GM12878 (cell line): ENCODE measurements around the gene ADARB1. TPM values are rescaled to one million over a fixed set of nuclear protein-coding genes. Genes with fewer than 3 reads are reported as not detected.

ENCODE experiments used
- ATAC-seq: fragments of 200-7000 bp; cut with Tn5 transposase; 3 replicates; pipeline ENCODE4 v1.9.1; 2020; ENCODE audit warnings: mild to moderate bottlenecking, moderate library complexity
- BruUV-seq: library from RNA; stranded (reverse); fragments of 400-500 nt; replicated peaks from 2 replicates; lab custom pipeline; 2021; lab: Mats Ljungman, UMichigan
- CTCF ChIA-PET: fragments of 300-600 bp; sonication (Branson Sonifier 250); formaldehyde crosslinking; extraction: SDS; loops from one replicate; lab custom pipeline; 2021; ENCODE audit warnings: inconsistent platforms; lab: Yijun Ruan, JAX
- POLR2A ChIA-PET: fragments of 350-600 bp; formaldehyde crosslinking; extraction: SDS; loops from one replicate; lab custom pipeline; 2021; ENCODE audit warnings: inconsistent platforms; lab: Charles Lee
- RAD21 ChIA-PET: fragments of 300-600 bp; sonication (Branson Sonifier 250); formaldehyde crosslinking; loops from one replicate; lab custom pipeline; 2023; ENCODE audit warnings: antibody characterized with exemption; ENCODE audit not compliant: unreplicated experiment; lab: Charles Lee
- SMC1A ChIA-PET: fragments of 300-600 bp; sonication (Branson Sonifier 250); formaldehyde crosslinking; loops from one replicate; lab custom pipeline; 2023; ENCODE audit not compliant: unreplicated experiment, uncharacterized antibody; lab: Charles Lee
- DNase-seq: peaks from one replicate; pipeline ENCODE4 v3.0.0-alpha.2; 2011; ENCODE audit warnings: low read depth, low spot score
- FAIRE-seq: peaks from 3 replicates; lab custom pipeline; 2011; peaks lifted over from hg19 to GRCh38; lab: Jason Lieb, UNC
- H2AFZ ChIP-seq: 2 replicates; pipeline ENCODE4 v1.6.0; 2011; ENCODE audit warnings: low read depth, low read length, control low read depth; ENCODE audit not compliant: control insufficient read depth
- H3K27ac ChIP-seq: 2 replicates; pipeline ENCODE4 v1.5.1; 2011; ENCODE audit warnings: control low read depth; ENCODE audit not compliant: control insufficient read depth, insufficient read depth
- H3K27me3 ChIP-seq, 2 experiments: replicated peaks in 1 of 2; 2 replicates each; pipeline versions ENCODE4 v1.6.0 to v1.6.1; 2011; ENCODE audit warnings: low read length in 1 of 2; ENCODE audit not compliant: control insufficient read depth in 2 of 2, insufficient read depth in 2 of 2
- H3K36me3 ChIP-seq, 2 experiments: 2 replicates each; pipeline ENCODE4 v1.5.1; 2011; ENCODE audit warnings: low read length in 1 of 2; ENCODE audit not compliant: control insufficient read depth in 2 of 2, insufficient read depth in 2 of 2
- H3K4me1 ChIP-seq: 2 replicates; pipeline ENCODE4 v1.6.1; 2011; ENCODE audit warnings: mild to moderate bottlenecking, low read length, moderate library complexity, mixed read lengths; ENCODE audit not compliant: control insufficient read depth, insufficient read depth
- H3K4me2 ChIP-seq: 2 replicates; pipeline ENCODE4 v1.6.0; 2011; ENCODE audit warnings: control low read depth; ENCODE audit not compliant: control insufficient read depth, insufficient read depth
- H3K4me3 ChIP-seq: fragments of 200-600 bp; sonication (generic); 2 replicates; pipeline ENCODE4 v1.5.1; 2016
- H3K79me2 ChIP-seq: 2 replicates; pipeline ENCODE4 v1.6.0; 2011; ENCODE audit warnings: low read length; ENCODE audit not compliant: control insufficient read depth, insufficient read depth
- H3K9ac ChIP-seq: 2 replicates; pipeline ENCODE4 v1.8.0; 2011; ENCODE audit warnings: low read length, control low read depth, mixed read lengths; ENCODE audit not compliant: control insufficient read depth, insufficient read depth
- H3K9me3 ChIP-seq: replicated peaks from 3 replicates; pipeline ENCODE4 v1.5.1; 2011; ENCODE audit warnings: mild to moderate bottlenecking, low read length; ENCODE audit not compliant: control insufficient read depth, insufficient read depth
- H4K20me1 ChIP-seq: 2 replicates; pipeline ENCODE4 v1.6.0; 2011; ENCODE audit not compliant: control insufficient read depth, insufficient read depth
- CHD4 ChIP-seq: fragments of 200-600 bp; sonication (generic); IDR thresholded peaks from 2 replicates; pipeline ENCODE4 v1.6.1; 2016; ENCODE audit warnings: mild to moderate bottlenecking
- MYB ChIP-seq: fragments of 150-350 bp; IDR thresholded peaks from 2 replicates; pipeline ENCODE4 v1.6.1; 2014; ENCODE audit warnings: mild to moderate bottlenecking, low read depth, low read length, borderline replicate concordance
- SMC3 ChIP-seq: IDR thresholded peaks from 2 replicates; pipeline ENCODE4 v1.6.1; 2011; ENCODE audit warnings: low read length, improper control_type of control experiment, borderline replicate concordance
- ZNF274 ChIP-seq: IDR thresholded peaks from one replicate; pipeline ENCODE4 v1.8.0; 2011; ENCODE audit not compliant: insufficient read length, insufficient read depth
- ZSCAN29 ChIP-seq: fragments of 450-650 bp; IDR thresholded peaks from 2 replicates; pipeline ENCODE4 v1.6.1; 2017; ENCODE audit warnings: mild to moderate bottlenecking, moderate library complexity
- WGBS: methylation state at CpG from one replicate; pipeline ENCODE4 v1.1.6; 2016; ENCODE audit warnings: low lambda C conversion rate; ENCODE audit not compliant: insufficient replicate concordance, insufficient coverage; ENCODE audit errors: missing lambda C conversion rate; 5-methylcytosine and 5-hydroxymethylcytosine counted together
- in situ Hi-C: fragments of 300-500 bp; cut with MboI; formaldehyde crosslinking; loops from 9 replicates; pipeline ENCODE4 v1.14.3; 2018; ENCODE audit warnings: mixed read lengths
- intact Hi-C: fragments of 100-400 bp; cut with micrococcal nuclease; formaldehyde crosslinking; loops from one replicate; pipeline ENCODE4 v1.14.2; 2022; ENCODE audit not compliant: unreplicated experiment
- polyA plus RNA-seq, 11 experiments: library from polyadenylated mRNA; depleted of rRNA in 4 of 11; unstranded in 6 of 11; stranded (reverse) in 5 of 11; fragments of >200 nt; fragmentation: Nextera tagmentation in 4 of 11; fragmentation: Illumina TruSeq in 1 of 11; extraction: Ambion mirVana in 4 of 11; extraction: Trizol in 1 of 11; gene quantifications; 1 replicate in 1 of 11; 2 replicates in 10 of 11; pipeline versions ENCODE4 v1.2.1 to v1.2.3, GENCODE V29; 2011 to 2016; ENCODE audit warnings: inconsistent platforms in 2 of 11, missing spikeins in 2 of 11, low read depth in 1 of 11
- total RNA-seq, 4 experiments: library from RNA; depleted of rRNA in 3 of 4; stranded (reverse); fragments of >200 nt in 3 of 4; fragmentation: Illumina TruSeq in 1 of 4; extraction: Trizol in 1 of 4; gene quantifications; 2 replicates each; pipeline versions ENCODE4 v1.2.1 to v1.2.3, GENCODE V29; 2013 to 2021
- TF ChIP-seq, protein P1 (sequence below): fragments of 150-350 bp; IDR thresholded peaks from 2 replicates; pipeline ENCODE4 v1.6.1; 2016; ENCODE audit warnings: low read depth, low read length
- TF ChIP-seq, protein P2 (sequence below): IDR thresholded peaks from 2 replicates; pipeline ENCODE4 v1.6.1; 2012; ENCODE audit warnings: improper control_type of control experiment, low read depth, low read length; ENCODE audit not compliant: insufficient replicate concordance

The ADARB1 gene
- total and polyA plus RNA-seq, 10 of the 15 experiments (the other 5 are each of a cell fraction or from before 2014, with no cell fraction given) = 5.7 to 61.7 (median 25.3) TPM

DNA sequence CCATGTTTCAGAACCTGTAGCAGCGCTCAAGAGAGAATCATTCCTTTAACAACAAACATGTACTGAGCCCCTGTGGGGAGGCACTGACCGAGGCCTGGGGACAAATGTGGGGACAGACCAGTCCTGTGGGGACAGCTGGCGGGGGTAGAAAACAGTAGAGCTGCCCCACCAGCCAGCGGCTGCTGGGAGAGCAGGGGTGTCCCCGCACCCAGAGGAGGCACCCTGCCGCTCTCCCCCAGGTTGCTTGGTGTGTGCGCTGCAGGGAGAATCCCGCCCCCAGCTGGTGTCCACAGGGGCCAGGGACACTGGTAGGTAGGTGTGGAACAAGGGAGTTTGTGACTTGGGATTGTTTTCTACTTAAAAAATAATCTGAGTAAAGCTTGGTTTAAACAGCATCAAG lies 62.1 kb downstream of the ADARB1 start:
- peaks cover 0 to under 1% of the 10 kb centered on the region in 2 experiments; a peak in 1 of 4 replicates for H3K27me3 ChIP-seq
- intact Hi-C loops (loop anchor here (2.0 to 10.0 kb wide), 2 partner anchors 38 to 332 kb away; partner anchors contain the start of gene UBE2G2), in situ Hi-C loops (loop anchor here (5.0 kb wide), 1 partner anchor 681 kb away; no protein-coding TSS in a partner anchor)
- DNase-seq = no peak
- H2AFZ ChIP-seq = no peak overlapping the region
- H3K4me2 ChIP-seq = no peak overlapping the region
- SMC1A ChIA-PET = interaction anchor here (0.7 to 4.1 kb wide), 22 partner anchors 7 to 194 kb away, joined by 3 to 48 read pairs (median 6); no protein-coding TSS in a partner anchor
- H3K9ac ChIP-seq = no peak overlapping the region
- no peaks in the 10 kb centered on the region for H3K79me2 ChIP-seq
- POLR2A ChIA-PET = no interaction called here
- H3K36me3 ChIP-seq = no peaks in the 10 kb centered on the region; a peak in 1 of 4 replicates
- no peak overlapping the region for H3K4me3 ChIP-seq
- CTCF ChIA-PET = interaction anchor here (0.6 to 8.8 kb wide), 51 partner anchors 8 to 1122 kb away, joined by 3 to 236 read pairs (median 6); partner anchors contain the start of genes POFUT2, SLX9 and UBE2G2
- no peak for ATAC-seq
- no peak for FAIRE-seq
- no TSS peak for BruUV-seq
- RAD21 ChIA-PET = interaction anchor here (0.7 to 6.1 kb wide), 15 partner anchors 7 to 335 kb away, joined by 3 to 104 read pairs (median 5); partner anchors contain the start of gene UBE2G2
- no peaks in the 10 kb centered on the region for H3K4me1 ChIP-seq
- WGBS = 54% methylated on average over 8 of the region's 8 CpGs
- H3K9me3 ChIP-seq = no peaks in the 10 kb centered on the region
- H4K20me1 ChIP-seq = no peaks in the 10 kb centered on the region
- no peak overlapping the region for H3K27ac ChIP-seq
- TF ChIP-seq, protein P1, sequence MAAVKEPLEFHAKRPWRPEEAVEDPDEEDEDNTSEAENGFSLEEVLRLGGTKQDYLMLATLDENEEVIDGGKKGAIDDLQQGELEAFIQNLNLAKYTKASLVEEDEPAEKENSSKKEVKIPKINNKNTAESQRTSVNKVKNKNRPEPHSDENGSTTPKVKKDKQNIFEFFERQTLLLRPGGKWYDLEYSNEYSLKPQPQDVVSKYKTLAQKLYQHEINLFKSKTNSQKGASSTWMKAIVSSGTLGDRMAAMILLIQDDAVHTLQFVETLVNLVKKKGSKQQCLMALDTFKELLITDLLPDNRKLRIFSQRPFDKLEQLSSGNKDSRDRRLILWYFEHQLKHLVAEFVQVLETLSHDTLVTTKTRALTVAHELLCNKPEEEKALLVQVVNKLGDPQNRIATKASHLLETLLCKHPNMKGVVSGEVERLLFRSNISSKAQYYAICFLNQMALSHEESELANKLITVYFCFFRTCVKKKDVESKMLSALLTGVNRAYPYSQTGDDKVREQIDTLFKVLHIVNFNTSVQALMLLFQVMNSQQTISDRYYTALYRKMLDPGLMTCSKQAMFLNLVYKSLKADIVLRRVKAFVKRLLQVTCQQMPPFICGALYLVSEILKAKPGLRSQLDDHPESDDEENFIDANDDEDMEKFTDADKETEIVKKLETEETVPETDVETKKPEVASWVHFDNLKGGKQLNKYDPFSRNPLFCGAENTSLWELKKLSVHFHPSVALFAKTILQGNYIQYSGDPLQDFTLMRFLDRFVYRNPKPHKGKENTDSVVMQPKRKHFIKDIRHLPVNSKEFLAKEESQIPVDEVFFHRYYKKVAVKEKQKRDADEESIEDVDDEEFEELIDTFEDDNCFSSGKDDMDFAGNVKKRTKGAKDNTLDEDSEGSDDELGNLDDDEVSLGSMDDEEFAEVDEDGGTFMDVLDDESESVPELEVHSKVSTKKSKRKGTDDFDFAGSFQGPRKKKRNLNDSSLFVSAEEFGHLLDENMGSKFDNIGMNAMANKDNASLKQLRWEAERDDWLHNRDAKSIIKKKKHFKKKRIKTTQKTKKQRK = no peak
- TF ChIP-seq CHD4 (no peak), ZSCAN29 (no peak), ZNF274 (no peak), SMC3 (no peak), MYB (no peak)
- TF ChIP-seq, protein P2, sequence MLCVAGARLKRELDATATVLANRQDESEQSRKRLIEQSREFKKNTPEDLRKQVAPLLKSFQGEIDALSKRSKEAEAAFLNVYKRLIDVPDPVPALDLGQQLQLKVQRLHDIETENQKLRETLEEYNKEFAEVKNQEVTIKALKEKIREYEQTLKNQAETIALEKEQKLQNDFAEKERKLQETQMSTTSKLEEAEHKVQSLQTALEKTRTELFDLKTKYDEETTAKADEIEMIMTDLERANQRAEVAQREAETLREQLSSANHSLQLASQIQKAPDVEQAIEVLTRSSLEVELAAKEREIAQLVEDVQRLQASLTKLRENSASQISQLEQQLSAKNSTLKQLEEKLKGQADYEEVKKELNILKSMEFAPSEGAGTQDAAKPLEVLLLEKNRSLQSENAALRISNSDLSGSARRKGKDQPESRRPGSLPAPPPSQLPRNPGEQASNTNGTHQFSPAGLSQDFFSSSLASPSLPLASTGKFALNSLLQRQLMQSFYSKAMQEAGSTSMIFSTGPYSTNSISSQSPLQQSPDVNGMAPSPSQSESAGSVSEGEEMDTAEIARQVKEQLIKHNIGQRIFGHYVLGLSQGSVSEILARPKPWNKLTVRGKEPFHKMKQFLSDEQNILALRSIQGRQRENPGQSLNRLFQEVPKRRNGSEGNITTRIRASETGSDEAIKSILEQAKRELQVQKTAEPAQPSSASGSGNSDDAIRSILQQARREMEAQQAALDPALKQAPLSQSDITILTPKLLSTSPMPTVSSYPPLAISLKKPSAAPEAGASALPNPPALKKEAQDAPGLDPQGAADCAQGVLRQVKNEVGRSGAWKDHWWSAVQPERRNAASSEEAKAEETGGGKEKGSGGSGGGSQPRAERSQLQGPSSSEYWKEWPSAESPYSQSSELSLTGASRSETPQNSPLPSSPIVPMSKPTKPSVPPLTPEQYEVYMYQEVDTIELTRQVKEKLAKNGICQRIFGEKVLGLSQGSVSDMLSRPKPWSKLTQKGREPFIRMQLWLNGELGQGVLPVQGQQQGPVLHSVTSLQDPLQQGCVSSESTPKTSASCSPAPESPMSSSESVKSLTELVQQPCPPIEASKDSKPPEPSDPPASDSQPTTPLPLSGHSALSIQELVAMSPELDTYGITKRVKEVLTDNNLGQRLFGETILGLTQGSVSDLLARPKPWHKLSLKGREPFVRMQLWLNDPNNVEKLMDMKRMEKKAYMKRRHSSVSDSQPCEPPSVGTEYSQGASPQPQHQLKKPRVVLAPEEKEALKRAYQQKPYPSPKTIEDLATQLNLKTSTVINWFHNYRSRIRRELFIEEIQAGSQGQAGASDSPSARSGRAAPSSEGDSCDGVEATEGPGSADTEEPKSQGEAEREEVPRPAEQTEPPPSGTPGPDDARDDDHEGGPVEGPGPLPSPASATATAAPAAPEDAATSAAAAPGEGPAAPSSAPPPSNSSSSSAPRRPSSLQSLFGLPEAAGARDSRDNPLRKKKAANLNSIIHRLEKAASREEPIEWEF = no peak
